HepG2 (cell line): ENCODE measurements around the gene XIAP.

ENCODE experiments used
- ATF3 ChIP-seq: sonication (generic); formaldehyde crosslinking; IDR thresholded peaks from 2 replicates; pipeline ENCODE4 v1.4.0; 2020; ENCODE audit warnings: missing genetic modification reagents
- BCLAF1 ChIP-seq: fragments of 450-650 bp; IDR thresholded peaks from 2 replicates; pipeline ENCODE4 v1.6.1; 2017; ENCODE audit warnings: mild to moderate bottlenecking
- CTCF ChIP-seq: sonication (generic); formaldehyde crosslinking; IDR thresholded peaks from 2 replicates; pipeline ENCODE4 v1.5.0; 2020; ENCODE audit warnings: mild to moderate bottlenecking, missing genetic modification reagents, moderate library complexity
- MYC ChIP-seq: sonication (generic); formaldehyde crosslinking; IDR thresholded peaks from 2 replicates; pipeline ENCODE4 v1.9.0; 2021; ENCODE audit warnings: missing genetic modification reagents, borderline replicate concordance
- PATZ1 ChIP-seq: sonication (generic); formaldehyde crosslinking; IDR thresholded peaks from 2 replicates; pipeline ENCODE4 v1.4.0; 2020; ENCODE audit warnings: missing genetic modification reagents
- POLR2A ChIP-seq, 2 experiments: IDR thresholded peaks; 2 replicates each; pipeline ENCODE4 v1.6.1; 2011; ENCODE audit warnings: low read depth in 2 of 2, low read length in 2 of 2, mild to moderate bottlenecking in 1 of 2, moderate library complexity in 1 of 2; ENCODE audit not compliant: insufficient read depth in 1 of 2
- RXRB ChIP-seq: IDR thresholded peaks from 2 replicates; pipeline ENCODE4 v1.6.1; 2016; ENCODE audit warnings: borderline replicate concordance, missing genetic modification reagents, missing compliant biosample characterization
- TAF1 ChIP-seq: sonication (generic); formaldehyde crosslinking; IDR thresholded peaks from 2 replicates; pipeline ENCODE4 v1.4.0; 2020; ENCODE audit warnings: missing genetic modification reagents
- TCF12 ChIP-seq, 2 experiments: fragments of 450-650 bp in 1 of 2; sonication (generic) in 1 of 2; formaldehyde crosslinking in 1 of 2; IDR thresholded peaks; 2 replicates each; pipeline versions ENCODE4 v1.6.1 to v1.8.0; 2017 to 2022; ENCODE audit warnings: antibody characterized with exemption in 1 of 2, mild to moderate bottlenecking in 1 of 2, missing genetic modification reagents in 1 of 2, moderate library complexity in 1 of 2
- ZGPAT ChIP-seq: IDR thresholded peaks from 2 replicates; pipeline ENCODE4 v1.6.1; 2016; ENCODE audit warnings: mild to moderate bottlenecking
- ZHX1 ChIP-seq: sonication (generic); formaldehyde crosslinking; IDR thresholded peaks from 2 replicates; pipeline ENCODE4 v1.8.1; 2022; ENCODE audit warnings: low read depth, mild to moderate bottlenecking, missing genetic modification reagents
- ZNF468 ChIP-seq: sonication (generic); formaldehyde crosslinking; IDR thresholded peaks from 2 replicates; pipeline ENCODE4 v1.8.0; 2022; ENCODE audit warnings: mild to moderate bottlenecking, moderate library complexity, missing genetic modification reagents
- ZNF501 ChIP-seq: sonication (generic); formaldehyde crosslinking; IDR thresholded peaks from 2 replicates; pipeline ENCODE4 v1.5.1; 2020; ENCODE audit warnings: mild to moderate bottlenecking, moderate library complexity, missing genetic modification reagents
- ZNF589 ChIP-seq: sonication (generic); formaldehyde crosslinking; conservative IDR thresholded peaks from 2 replicates; pipeline ENCODE4 v1.8.0; 2022; ENCODE audit warnings: mild to moderate bottlenecking, moderate library complexity, missing genetic modification reagents

- TF ChIP-seq ZNF501 (no peak), ZHX1 (CRISPR knock-in tag) (no peak), BCLAF1 (no peak), PATZ1 (CRISPR knock-in tag) (peak; percentile 78), RXRB (CRISPR knock-in tag) (no peak), CTCF (CRISPR knock-in tag) (no peak), ZNF589 (CRISPR knock-in tag) (no peak), ZNF468 (CRISPR knock-in tag) (no peak), TCF12 (IDR thresholded peaks at IDR 0.05) (no peak), TCF12 (CRISPR knock-in tag; IDR thresholded peaks at IDR 0.05) (no peak), POLR2A (IDR thresholded peaks at IDR 0.05; ENCODE audit: insufficient read depth in 1 of 2, low read depth in 2 of 2, low read length in 2 of 2) (peak; percentile 33 to 48), ZGPAT (CRISPR knock-in tag) (no peak), MYC (CRISPR knock-in tag) (peak; percentile 46; the same call in 1 of the 2 replicates), TAF1 (no peak; the same call in 1 of the 2 replicates), ATF3 (no peak)
Observed at GRCh38 chrX:123961268-123962005, 101.6 kb downstream of the XIAP start, which contains the start of gene STAG2.
